RWPE1 (cell line): Measurements from ENCODE around the gene PNN.
"Not testable (repeated sequence)": the region's sequence is repeated elsewhere in the genome, so short reads cannot be mapped to it uniquely, and the experiment has no call there.

ENCODE experiments used
- CTCF ChIA-PET: fragments of 350-600 bp; sonication (Branson Sonifier 250); formaldehyde crosslinking; extraction: SDS; loops from one replicate; lab custom pipeline; 2021; lab: Yijun Ruan, JAX
- POLR2A ChIA-PET: fragments of 400-600 bp; formaldehyde crosslinking; extraction: SDS; loops from one replicate; lab custom pipeline; 2020; ENCODE audit warnings: antibody characterized with exemption; ENCODE audit not compliant: low non-redundant PET; lab: Yijun Ruan, JAX
- DNase-seq: peaks from one replicate; pipeline ENCODE4 v3.0.0; 2012; ENCODE audit warnings: low spot score
- H3K27ac ChIP-seq: fragments of 450-650 bp; 2 replicates; pipeline ENCODE4 v1.5.1; 2017
- CTCF ChIP-seq: fragments of 450-650 bp; conservative IDR thresholded peaks from 2 replicates; pipeline ENCODE4 v1.5.1; 2017; ENCODE audit warnings: low read depth, mild to moderate bottlenecking

The PNN gene

GRCh38 chr14:39181026-39181692 is 6.1 kb downstream of the PNN start:
- ChIA-PET CTCF (no interaction called here), POLR2A (no interaction called here)
- no peak for TF ChIP-seq CTCF
- no peak overlapping the region for H3K27ac ChIP-seq
- no peak for DNase-seq

- no peak for TF ChIP-seq CTCF
- ChIA-PET POLR2A (no interaction called here), CTCF (no interaction called here)
- H3K27ac ChIP-seq: no peak overlapping the region
- DNase-seq: no peak
Observed at GRCh38 chr14:39181693-39182047, 6.6 kb downstream of the PNN start.

GRCh38 chr14:39182770-39183684 is 8.0 kb downstream of the PNN start:
- H3K27ac ChIP-seq: no peak overlapping the region
- ChIA-PET CTCF (interaction anchor here (0.6 to 0.7 kb wide), 2 partner anchors 67 to 175 kb away, joined by 3 read pairs; no protein-coding TSS in a partner anchor), POLR2A (no interaction called here)
- DNase-seq: no peak
- no peak for TF ChIP-seq CTCF

GRCh38 chr14:39183685-39184003 is 8.6 kb downstream of the PNN start:
- POLR2A ChIA-PET, DNase-seq, H3K27ac ChIP-seq: not testable (repeated sequence)
- CTCF ChIA-PET: interaction anchor here (0.7 kb wide), 1 partner anchor 67 kb away, joined by 3 read pairs; no protein-coding TSS in a partner anchor

- TF ChIP-seq CTCF: no peak
- DNase-seq: no peak
- CTCF ChIA-PET: interaction anchor here (0.7 kb wide), 1 partner anchor 64 kb away, joined by 3 read pairs; no protein-coding TSS in a partner anchor
- H3K27ac ChIP-seq: no peak overlapping the region
- POLR2A ChIA-PET: no interaction called here
Observed at GRCh38 chr14:39184628-39185255, 9.7 kb downstream of the PNN start.

- DNase-seq: no peak
- ChIA-PET CTCF (interaction anchor here (0.7 kb wide), 1 partner anchor 63 kb away, joined by 3 read pairs; no protein-coding TSS in a partner anchor), POLR2A (no interaction called here)
- H3K27ac ChIP-seq: no peak overlapping the region
- TF ChIP-seq CTCF: no peak
Observed at GRCh38 chr14:39185256-39186049, 10.4 kb downstream of the PNN start.
